IMR-90 (cell line): ENCODE results near the gene GNB1L.

Experiments
- BHLHE40 ChIP-seq: fragments of 150-350 bp; IDR thresholded peaks from 2 replicates; pipeline ENCODE4 v1.6.1; 2016; ENCODE audit warnings: mild to moderate bottlenecking, low read depth, low read length
- CTCF ChIP-seq: conservative IDR thresholded peaks from 2 replicates; pipeline ENCODE4 v1.5.1; 2012; ENCODE audit warnings: mild to moderate bottlenecking, low read depth, low read length, improper control_type of control experiment
- MAFK ChIP-seq: IDR thresholded peaks from 2 replicates; pipeline ENCODE4 v1.6.1; 2012; ENCODE audit warnings: low read depth, low read length, improper control_type of control experiment
- USF2 ChIP-seq: fragments of 150-350 bp; IDR thresholded peaks from 2 replicates; pipeline ENCODE4 v1.6.1; 2017; ENCODE audit warnings: mild to moderate bottlenecking, antibody characterized with exemption, low read length, low read depth

- TF ChIP-seq CTCF (no peak), MAFK (no peak), USF2 (no peak), BHLHE40 (no peak)
Observed at GRCh38 chr22:19866665-19867009, 12.0 kb upstream of the GNB1L start.
